Measurements from ENCODE around the gene CHRDL2. TPM values are rescaled to one million over a fixed set of nuclear protein-coding genes. Genes with fewer than 3 reads are reported as not detected.
A peak's percentile ranks its signal among the peaks of the same experiment; 100 is the strongest.

Gene CHRDL2
- total RNA-seq, 3 donors from 2014 or later: 4.2 TPM; not detected in 2

DNA sequence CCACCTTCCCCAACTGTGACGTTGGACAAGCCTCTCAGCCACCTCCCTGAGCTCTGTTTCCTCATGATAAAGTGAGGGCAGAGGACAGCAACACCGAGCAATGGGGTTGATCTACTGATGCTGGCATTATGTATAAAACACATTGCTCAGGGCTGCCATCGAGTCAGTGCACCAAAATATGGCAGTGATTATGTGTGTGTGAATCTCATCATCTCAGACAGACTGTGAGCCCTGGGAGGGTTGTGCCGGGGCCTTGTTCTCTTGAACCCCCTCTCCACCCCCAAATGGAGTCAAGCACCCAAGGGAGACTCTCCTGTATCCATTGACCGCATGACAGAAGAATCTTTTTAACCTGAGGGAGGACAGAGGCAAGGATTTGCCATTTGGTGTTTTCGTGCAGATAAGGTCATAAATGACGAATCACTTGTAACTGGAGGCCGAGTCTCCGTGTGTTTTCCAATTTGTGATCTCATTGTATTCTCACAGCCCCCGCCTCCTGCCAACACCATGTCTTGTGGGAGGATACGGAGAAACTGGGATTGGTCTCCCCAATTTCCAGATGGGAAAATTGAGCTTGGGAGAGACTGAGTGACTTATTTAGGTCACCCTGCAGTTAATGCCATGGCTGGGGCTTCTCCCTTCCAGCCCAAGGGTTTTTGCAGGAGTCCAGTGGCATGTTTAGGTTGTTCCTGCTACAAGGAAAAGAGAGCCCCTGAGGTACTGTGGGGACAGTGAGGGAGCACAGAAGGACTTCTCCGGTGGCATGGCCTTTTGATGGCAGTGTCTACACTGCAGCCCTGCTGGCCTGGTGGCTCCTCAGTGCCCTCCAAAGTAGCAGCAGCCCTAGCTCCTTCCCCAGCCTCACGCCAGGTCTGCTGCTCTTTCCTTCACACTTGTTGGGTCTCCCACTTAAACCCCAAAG is 52.4 kb downstream of the CHRDL2 start:
- no peak overlapping the region for H3K4me3 ChIP-seq
- H3K36me3 ChIP-seq: no peaks in the 10 kb centered on the region
- intact Hi-C loops (cut with DNase I; ENCODE audit: low total_unique reads): no loop called here
- peaks cover 0 to 13% of the 10 kb centered on the region in 2 donors for H3K4me1 ChIP-seq
- TF ChIP-seq, protein P1, sequence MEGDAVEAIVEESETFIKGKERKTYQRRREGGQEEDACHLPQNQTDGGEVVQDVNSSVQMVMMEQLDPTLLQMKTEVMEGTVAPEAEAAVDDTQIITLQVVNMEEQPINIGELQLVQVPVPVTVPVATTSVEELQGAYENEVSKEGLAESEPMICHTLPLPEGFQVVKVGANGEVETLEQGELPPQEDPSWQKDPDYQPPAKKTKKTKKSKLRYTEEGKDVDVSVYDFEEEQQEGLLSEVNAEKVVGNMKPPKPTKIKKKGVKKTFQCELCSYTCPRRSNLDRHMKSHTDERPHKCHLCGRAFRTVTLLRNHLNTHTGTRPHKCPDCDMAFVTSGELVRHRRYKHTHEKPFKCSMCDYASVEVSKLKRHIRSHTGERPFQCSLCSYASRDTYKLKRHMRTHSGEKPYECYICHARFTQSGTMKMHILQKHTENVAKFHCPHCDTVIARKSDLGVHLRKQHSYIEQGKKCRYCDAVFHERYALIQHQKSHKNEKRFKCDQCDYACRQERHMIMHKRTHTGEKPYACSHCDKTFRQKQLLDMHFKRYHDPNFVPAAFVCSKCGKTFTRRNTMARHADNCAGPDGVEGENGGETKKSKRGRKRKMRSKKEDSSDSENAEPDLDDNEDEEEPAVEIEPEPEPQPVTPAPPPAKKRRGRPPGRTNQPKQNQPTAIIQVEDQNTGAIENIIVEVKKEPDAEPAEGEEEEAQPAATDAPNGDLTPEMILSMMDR (IDR thresholded peaks at IDR 0.05): no peak
- TF ChIP-seq POLR2A (IDR thresholded peaks at IDR 0.05) (no peak), POLR2AphosphoS5 (IDR thresholded peaks at IDR 0.05) (no peak)
- H3K9me3 ChIP-seq: no peaks in the 10 kb centered on the region
- H3K27me3 ChIP-seq: no peaks in the 10 kb centered on the region
- DNase-seq (ENCODE audit: low spot score in 2 of 2): peak; percentile 8 to 25
- peak overlapping the region in 1 of 2 donors; percentile 10 for H3K27ac ChIP-seq

DNA sequence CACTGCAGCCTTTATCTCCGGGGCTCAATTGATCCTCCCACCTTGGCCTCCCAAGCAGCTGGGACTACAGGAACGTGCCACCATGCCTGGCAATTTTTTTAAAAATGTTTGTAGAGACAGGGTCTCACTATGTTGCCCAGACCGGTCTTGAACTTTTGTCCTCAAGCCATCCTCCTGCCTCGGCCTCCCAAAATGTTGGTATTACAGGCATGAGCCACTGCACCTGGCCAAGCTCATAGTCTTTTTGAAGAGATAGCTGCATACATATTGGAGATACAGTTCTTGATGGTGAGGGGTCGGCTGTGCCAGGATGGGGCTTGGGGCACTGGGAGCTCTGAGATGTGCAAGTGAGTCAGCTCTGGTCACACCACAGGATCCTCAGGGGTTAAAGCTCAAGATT is 53.2 kb downstream of the CHRDL2 start:
- TF ChIP-seq POLR2AphosphoS5 (IDR thresholded peaks at IDR 0.05) (no peak), POLR2A (IDR thresholded peaks at IDR 0.05) (no peak)
- TF ChIP-seq, protein P1 (IDR thresholded peaks at IDR 0.05): no peak
- Histone ChIP-seq H3K27ac (no peak overlapping the region), H3K9me3 (no peaks in the 10 kb centered on the region), H3K4me3 (no peak overlapping the region), H3K4me1 (peaks cover 0 to 18% of the 10 kb centered on the region in 2 donors), H3K36me3 (no peaks in the 10 kb centered on the region), H3K27me3 (no peaks in the 10 kb centered on the region)
- DNase-seq (ENCODE audit: low spot score in 2 of 2): peak in 1 of 2 donors; percentile 12
- intact Hi-C loops (cut with DNase I; ENCODE audit: low total_unique reads): no loop called here

DNA sequence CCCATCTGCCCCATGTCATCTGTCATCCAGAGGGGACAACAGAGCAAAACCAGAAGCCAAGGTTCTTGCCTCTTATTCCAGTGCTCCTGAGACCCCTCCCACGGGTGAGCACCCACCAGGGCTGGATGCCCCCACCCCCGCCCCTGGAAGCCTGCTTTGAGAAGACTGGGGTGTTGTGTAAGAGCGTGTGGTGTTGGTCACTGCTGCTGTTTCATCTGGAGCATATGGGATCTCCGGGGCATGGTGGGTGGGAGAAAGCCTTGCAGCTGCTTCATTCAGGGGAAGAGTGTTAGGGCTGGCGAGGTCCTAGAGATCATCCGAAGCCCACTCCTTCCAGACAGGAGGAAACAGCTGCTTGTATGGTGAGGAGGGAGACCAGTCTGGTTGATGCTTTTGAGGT is 54.1 kb downstream of the CHRDL2 start:
- intact Hi-C loops (cut with DNase I; ENCODE audit: low total_unique reads): no loop called here
- peak in 1 of 2 donors; percentile 24 for DNase-seq (ENCODE audit: low spot score in 2 of 2)
- TF ChIP-seq, protein P1 (IDR thresholded peaks at IDR 0.05): no peak
- no peak for TF ChIP-seq POLR2A (IDR thresholded peaks at IDR 0.05)
- no peak for TF ChIP-seq POLR2AphosphoS5 (IDR thresholded peaks at IDR 0.05)
- no peaks in the 10 kb centered on the region for H3K27me3 ChIP-seq
- no peak overlapping the region for H3K4me3 ChIP-seq
- no peaks in the 10 kb centered on the region for H3K9me3 ChIP-seq
- peaks cover 0 to 16% of the 10 kb centered on the region in 2 donors for H3K4me1 ChIP-seq
- no peaks in the 10 kb centered on the region for H3K36me3 ChIP-seq
- peak overlapping the region in 1 of 2 donors; percentile 9 for H3K27ac ChIP-seq

DNA sequence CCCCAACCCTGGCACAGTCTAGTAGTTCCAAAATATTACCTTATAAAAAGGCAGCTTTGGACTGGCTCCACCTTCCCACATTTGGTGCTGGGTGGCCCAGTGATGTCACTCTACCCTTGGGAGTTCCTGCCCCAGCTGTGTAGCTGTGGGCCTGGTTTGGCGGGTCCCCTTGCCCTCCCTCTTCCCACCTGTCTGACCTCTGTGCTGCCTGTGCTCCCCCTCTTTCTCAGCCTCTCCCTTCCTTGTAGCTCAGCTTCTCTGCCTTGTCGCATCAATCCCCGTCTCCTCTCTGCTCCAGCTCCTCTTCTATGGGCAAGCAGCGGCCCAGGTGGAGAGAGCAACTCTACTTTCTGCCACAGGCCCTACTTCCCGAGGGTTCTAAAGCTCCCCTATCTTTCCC is 54.6 kb downstream of the CHRDL2 start:
- H3K4me1 ChIP-seq: peaks cover 0 to 11% of the 10 kb centered on the region in 2 donors
- no peak for TF ChIP-seq POLR2AphosphoS5 (IDR thresholded peaks at IDR 0.05)
- TF ChIP-seq POLR2A (IDR thresholded peaks at IDR 0.05): no peak
- TF ChIP-seq, protein P1 (IDR thresholded peaks at IDR 0.05): no peak
- H3K4me3 ChIP-seq: no peak overlapping the region
- H3K9me3 ChIP-seq: no peaks in the 10 kb centered on the region
- H3K27me3 ChIP-seq: no peaks in the 10 kb centered on the region
- intact Hi-C loops (cut with DNase I; ENCODE audit: low total_unique reads): no loop called here
- peak overlapping the region in 1 of 2 donors; percentile 9 for H3K27ac ChIP-seq
- H3K36me3 ChIP-seq: no peaks in the 10 kb centered on the region
- peak in 1 of 2 donors; percentile 14 for DNase-seq (ENCODE audit: low spot score in 2 of 2)

DNA sequence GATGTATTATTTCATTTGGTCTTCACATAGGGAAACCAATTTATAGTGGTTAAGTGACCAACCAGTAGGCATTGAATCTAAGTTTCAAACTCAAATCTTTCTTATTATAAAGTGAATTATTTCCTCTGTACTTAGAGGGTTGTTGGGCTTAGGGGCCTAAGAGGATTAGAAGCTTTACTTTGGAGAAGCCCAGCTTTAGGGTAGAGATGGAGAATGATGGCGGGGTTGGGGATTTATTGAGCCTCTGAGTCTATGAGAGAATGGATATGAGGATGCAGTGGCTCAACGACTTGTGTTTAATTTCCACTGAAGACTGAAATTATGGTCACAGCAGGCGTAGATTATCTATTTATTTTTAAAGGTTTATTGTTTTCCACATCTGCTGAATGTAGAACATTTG is 55.5 kb downstream of the CHRDL2 start:
- H3K27ac ChIP-seq: no peak overlapping the region
- intact Hi-C loops (cut with DNase I; ENCODE audit: low total_unique reads): no loop called here
- DNase-seq (ENCODE audit: low spot score in 2 of 2): no peak
- no peaks in the 10 kb centered on the region for H3K36me3 ChIP-seq
- H3K9me3 ChIP-seq: no peaks in the 10 kb centered on the region
- TF ChIP-seq, protein P1 (IDR thresholded peaks at IDR 0.05): no peak
- TF ChIP-seq POLR2AphosphoS5 (IDR thresholded peaks at IDR 0.05) (no peak), POLR2A (IDR thresholded peaks at IDR 0.05) (no peak)
- no peaks in the 10 kb centered on the region for H3K27me3 ChIP-seq
- peaks cover 0 to 6% of the 10 kb centered on the region in 2 donors for H3K4me1 ChIP-seq
- no peak overlapping the region for H3K4me3 ChIP-seq

Data from breast epithelium (tissue), 4 donors.